Pons (tissue), 1 donor: ENCODE data around the gene DOK6.

Experiments used
- DNase-seq: peaks from one replicate; pipeline ENCODE4 v3.0.0-alpha.2; 2016; ENCODE audit warnings: low spot score

DOK6 gene

DNA sequence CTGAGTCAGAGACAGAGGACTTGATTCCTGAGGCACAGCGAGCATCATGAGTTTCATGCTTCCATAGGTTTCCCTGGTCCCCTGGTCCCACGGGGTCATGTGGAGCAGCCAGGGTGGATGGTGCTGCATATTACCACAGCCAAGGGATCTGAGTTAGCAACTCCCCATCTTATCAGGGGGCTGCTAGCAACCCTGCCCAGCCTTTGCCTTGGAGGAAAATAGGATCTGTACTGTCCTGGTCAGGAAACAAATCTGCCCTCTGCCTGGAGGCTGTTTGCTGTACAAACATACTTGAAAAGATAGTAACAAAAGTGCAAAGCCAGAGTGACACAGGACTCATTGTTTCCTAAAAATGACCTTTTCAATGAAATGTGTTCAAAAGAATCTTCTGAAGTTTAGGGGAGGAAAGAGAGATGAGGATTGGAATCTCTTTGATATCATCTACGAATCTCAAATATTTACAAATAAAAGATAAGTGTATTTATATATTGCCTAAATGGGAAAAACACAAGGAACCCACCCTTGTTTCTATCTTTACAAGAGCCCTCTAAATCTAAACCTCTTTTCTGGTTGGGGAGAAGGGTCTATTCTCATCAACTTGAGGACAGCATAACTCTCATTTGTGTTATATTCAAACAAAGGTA, 352.2 kb downstream of the DOK6 start:
- no peak for DNase-seq

DNA sequence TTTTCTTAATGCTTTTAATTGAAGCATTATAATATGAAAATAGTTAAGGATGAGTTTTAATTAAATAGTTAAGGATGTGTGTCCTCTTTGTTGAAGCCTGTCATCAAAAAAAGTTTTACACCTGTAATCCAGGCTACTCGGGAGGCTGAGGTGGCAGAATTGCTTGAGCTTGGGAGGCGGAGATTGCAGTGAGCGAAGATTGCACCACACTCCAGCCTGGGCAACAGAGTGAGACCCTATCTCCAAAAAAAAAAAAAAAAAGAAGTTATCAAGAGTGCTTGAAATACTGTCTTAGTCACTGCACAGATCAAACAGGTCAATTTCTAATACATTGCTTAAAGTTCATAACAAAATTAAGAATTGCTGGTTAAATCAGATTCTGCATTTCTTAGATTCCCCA, 353.4 kb downstream of the DOK6 start:
- no peak for DNase-seq

DNA sequence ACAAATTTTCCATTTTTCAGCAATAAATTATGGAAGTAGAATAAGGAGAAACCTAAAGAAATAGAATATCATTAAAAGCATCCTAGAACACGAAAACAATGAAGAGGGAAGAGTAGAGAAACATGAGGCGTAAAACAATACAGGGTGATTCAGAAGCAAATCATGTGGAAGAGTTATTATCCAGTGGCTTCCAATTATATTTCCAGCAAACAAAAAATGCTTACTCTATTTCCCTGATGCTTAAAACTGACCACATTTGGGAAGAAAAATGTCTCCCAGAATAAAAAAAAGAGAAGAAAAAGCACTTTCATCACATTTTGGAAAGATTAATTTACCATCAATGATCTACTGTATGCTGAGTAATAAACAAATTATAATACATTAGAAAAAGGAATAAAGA, 354.4 kb downstream of the DOK6 start:
- no peak for DNase-seq

DNA sequence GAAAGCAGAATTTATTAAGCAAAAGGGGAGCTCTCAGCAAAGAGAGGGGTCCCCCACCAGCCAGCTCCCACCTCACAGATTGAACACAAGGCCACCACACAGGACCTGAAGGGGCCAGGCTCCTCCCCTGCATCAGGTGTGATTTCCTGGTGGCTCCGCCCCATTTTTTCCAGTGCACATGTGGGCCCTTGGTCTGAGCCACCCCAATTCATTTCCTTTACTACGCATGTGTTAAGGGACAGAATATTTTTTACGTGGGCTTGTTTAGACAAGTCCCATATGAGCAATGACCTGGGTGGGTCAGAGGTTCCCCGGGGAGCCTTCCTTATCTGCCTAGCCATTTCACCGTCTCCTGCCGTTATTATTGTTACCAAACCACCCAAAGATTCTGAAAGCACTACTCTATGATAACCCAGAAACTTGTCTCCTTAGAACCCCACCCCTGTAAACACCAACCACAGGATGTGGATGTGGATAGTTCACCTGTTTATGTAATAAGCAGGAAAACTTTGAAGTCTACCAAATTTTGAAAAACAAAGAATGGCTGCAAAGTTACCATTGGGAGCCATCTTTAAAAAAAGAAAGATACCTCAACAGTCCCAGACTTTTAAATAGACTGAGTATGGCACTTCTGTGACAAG, 355.3 kb downstream of the DOK6 start:
- DNase-seq, result no peak

DNA sequence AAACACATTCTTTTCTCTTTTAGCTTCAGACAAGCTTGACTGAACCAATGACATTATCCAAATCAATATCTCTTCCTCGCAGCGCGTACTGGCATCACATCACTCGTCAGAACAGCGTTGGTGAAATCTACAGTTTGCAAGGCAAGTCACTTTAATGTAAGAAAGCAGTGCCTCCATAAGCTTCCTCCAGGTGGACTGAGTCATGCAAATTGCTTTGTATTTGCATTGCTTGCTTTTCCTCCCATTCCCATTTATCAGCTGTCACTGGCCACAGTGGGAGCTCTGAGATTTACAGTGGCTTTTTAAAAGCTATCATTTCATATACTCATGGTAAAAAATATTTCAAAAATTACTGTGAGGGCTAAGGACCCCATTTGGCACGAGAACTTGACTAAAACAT, 357.0 kb downstream of the DOK6 start:
- DNase-seq, result peak; percentile 17

DNA sequence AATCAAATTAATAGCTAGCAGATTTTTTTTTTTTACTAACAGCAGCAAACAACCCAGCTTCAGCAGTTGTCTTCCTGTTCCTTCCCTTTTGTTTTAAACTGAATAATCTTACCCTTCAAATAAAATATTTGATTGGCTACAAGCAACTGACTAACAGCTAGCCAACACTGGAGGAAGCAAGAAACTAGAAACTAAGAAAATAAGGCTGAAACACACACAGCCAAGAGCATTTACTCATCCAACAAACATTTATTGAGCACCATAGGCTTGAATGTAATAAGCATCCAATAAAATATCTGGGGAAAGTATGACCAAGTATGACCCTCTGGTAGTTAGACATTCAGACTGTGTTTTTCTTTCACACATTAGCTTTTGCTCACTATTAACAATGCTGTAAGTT, 357.8 kb downstream of the DOK6 start:
- DNase-seq, result no peak

DNA sequence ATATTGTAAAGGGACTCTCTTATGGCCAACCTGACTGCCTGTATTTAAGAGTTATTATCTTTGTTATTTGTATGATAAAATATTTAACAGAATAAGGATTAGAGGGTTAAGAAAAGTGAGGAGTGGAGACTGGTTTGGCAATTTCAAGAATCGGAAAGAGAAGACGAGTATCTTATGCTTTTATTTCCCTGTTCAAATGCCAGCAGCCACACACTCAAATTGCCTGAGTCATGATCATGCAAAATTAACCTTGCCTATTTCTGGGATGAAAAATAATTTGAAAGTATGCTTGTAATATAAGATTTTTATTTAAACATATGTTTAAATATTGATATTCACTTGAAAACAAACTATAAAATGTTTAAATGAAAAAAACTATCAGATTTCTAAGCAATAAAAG, 358.4 kb downstream of the DOK6 start:
- DNase-seq, result no peak

DNA sequence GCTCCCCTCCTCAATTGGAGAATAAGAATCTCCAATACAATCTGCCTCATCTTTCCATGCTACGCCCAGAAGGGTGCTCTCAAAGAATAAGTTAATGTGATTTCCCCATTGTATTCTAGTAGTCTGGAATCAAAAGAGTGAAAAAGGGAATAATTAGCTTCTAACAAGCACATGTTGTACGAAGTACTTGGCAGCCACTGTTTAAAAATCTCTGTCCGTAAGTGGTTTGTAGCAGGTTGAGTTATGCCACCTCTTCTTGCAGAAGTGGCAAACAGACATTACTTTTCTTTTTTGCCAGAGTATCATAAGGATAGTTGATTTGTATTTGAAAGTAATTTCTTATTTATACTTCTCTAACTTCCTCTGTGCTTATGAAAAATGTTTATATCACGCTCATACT, 362.3 kb downstream of the DOK6 start:
- DNase-seq, result no peak

DNA sequence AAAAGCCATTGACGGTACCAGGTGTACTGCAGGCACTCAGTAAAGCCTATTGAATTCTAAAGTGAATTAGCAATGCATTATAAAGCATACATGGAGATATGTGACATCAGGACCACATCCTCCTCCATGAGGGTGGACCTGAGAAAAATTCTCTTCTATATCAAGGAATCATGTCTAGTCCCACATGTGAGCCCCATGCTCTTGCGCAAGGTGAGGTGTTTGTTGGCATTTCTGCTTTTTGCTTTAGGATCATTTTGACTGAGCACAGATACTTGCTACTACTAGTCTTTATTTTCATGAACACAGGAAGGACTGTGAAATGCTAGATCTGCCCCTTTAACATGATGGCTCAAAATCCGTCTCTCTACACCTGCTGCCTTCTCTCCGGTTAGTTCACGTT, 363.1 kb downstream of the DOK6 start:
- no peak for DNase-seq

DNA sequence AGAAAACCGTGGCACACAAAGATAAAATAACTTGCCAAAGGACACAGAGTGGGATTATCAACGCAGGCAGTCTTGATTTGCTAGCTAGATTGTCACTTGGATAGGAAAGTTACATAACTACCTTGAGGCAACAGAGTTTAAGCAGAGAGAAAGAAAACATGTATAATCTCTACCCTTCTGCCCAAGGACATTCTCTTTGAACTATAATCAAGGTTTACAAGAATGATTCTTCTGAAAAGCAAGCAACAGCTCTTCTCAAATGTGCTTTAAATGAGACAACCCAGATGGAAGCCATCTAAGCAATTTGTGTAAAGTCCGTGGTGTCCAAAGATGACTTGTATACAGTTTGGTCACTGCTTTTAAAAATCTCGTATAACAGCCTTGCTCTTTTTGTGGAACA, 369.6 kb downstream of the DOK6 start:
- no peak for DNase-seq

DNA sequence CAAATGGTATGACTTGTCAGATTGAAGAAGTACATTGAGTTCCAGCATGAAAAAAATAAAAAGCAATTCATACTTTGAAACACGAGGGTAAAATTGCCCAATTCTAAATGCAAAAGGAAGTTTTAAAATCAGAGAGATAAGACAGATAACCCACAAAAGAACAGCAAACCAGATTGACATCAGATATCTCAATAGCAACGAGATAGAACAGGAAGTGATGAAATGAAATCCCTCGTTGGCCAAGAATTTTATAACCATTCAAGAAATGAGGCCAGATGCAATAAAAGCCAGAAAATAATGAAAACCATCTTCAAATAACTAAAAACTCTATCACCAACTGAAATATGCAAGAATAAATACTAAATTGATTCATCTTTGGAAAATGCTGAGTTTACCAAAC, 374.1 kb downstream of the DOK6 start:
- DNase-seq, result no peak

DNA sequence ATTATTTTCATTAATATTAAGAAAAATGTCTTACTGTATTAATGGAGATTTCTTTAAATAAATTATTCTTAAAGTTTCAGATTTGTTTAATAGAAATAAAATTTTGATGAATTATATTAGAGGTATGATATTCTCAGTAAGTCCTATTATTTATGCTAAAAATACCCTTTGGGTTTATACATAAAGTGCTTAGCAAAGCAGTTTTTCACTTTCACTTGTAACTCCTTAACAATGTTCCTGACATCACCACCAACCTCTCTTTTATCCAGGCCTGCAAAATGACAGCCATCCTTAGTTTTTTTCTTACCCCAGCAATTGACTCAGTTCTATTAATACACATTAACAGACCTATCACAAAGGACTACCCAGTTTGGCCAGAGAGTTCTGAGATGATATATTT, 376.6 kb downstream of the DOK6 start:
- no peak for DNase-seq

DNA sequence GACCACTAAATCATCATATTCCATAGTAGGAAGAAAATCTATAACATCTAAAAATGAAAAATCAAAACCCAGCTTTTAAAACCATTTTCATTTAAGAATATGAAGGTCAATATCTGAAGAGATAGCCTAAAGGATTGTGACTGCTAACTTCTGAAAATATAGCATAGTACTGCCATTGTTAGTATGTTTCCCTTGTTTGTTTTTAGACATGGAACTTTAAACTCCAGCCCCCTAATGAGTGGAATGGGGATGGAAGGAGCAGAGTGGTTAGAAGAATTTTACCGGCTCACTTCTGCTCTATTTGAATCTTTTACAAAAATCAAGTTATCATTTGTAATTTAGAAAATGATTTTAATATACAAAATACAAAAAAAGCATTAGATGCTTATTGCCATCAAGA, 378.0 kb downstream of the DOK6 start:
- DNase-seq, result no peak

DNA sequence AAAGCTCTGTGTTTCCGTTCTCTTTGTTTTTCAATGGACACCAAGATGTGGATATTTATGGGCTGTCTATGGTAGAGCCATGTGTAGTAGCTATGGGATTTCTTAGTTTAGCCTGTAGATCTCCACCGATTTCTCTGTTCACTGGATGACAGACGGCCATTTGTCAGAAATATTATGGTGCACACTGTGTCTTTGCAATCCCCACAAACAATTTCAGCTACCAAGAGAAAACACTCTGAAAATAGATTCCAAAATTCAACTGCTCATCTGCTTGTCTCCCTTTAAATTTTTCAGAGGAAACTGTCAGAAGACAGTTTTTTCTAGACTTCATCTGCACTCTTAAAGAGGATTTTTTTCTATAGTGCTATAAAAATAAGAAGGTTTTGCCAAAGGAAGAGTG, 380.2 kb downstream of the DOK6 start:
- DNase-seq, result no peak

DNA sequence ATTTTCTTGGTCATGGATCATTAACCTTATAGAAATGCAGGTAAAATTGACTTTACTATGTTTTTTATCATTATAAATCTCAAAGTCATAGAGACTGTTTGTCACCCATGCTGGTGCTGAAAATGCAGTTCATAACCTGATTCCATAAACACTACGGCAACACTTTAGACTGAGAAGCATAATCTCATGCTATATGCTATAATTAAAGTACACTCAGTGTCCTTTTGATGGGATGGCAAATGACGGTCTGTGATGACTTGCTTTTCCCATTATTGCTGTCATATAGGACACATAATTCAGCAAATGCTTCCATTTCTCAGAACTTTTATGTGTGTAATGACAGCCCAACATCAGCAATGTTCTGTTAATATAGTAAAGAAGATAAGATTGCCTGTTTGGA, 384.1 kb downstream of the DOK6 start:
- DNase-seq, result no peak

DNA sequence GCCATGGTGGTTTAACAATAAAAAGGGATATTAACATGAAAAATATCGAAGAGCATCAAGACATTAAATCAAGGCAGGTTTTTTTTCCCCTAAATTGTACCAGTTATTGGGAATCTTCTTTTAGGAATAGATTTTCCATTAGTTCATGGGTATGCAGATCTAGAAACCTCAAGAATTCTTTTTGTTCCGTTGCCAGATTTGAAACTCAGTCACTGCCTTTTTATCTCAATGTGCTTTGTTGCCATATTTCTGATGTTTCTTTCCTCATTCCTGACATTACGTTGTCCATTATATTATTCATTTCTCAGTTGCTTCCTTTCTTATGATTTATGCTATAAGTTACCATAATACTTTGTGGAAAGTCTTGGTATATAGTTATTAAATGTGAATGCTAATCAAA, 384.8 kb downstream of the DOK6 start:
- no peak for DNase-seq

DNA sequence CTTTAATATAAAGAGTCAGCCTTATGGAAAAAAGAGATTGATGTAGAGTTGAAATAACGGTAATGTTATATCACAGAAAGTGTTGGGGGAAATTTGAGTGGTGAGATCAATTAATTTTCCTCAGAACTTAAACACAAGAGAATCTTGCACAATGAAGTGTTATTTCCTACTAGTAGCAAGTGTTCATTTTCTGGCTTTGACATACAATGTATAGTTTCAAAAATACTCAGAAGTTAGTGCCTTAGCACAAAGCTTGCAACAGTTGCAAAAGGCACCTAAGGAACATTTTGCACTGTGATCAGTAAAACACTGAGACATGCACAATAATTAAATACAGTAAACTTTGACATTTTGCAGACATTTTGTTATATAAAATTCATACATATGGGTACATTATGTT, 385.7 kb downstream of the DOK6 start:
- DNase-seq, result no peak

DNA sequence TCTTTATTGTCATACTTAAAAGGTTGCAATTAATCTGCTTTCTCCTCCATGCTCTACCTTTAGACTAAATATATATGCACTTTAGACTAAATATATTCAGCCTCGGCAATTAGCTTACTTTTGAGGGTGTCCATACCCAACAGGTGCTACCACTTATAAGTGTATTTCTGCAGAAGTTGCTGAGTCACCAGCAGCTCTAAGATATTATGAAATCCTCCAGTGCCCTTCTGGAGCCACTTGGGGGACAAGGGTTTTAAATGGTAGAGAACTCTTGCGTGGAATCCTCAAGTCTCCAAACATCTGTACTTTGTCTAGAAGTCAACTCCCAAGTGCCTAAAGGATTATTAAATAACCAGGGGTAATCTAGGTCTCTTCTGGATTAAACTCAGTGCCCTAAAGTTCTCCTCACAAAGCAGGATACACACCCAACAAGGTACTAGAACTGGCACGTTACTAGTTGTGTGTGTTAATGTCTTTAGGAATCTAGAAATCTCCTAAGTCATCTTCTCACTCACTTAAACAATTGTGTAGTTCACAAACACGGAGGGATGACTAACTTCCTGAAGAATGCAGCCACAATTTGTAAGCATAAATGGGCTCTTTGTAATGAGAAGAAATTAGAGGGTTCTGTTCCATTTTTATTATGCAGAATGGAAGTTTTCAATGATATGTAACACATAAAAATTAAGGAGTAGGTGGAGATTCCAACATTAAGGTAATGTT, 387.3 kb downstream of the DOK6 start:
- no peak for DNase-seq

DNA sequence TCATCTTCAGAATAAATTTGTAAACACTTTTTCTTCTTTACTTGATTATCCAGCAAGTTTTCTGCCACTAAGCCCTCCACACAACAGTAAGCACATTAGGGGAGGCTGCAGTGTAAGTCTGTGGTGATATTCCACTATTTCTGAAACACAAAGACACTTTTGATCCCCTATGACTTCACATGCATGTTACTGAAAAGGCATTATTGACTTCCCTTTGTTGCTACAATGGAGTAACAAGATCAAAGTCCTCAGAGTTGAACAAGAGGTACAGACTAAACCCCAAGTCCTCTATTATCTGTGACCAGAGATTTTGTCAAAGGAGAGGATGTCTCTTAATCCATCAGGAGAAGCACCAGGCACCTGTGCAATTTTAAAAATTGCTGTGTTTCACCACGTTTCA, 389.1 kb downstream of the DOK6 start:
- DNase-seq, result peak; percentile 8

DNA sequence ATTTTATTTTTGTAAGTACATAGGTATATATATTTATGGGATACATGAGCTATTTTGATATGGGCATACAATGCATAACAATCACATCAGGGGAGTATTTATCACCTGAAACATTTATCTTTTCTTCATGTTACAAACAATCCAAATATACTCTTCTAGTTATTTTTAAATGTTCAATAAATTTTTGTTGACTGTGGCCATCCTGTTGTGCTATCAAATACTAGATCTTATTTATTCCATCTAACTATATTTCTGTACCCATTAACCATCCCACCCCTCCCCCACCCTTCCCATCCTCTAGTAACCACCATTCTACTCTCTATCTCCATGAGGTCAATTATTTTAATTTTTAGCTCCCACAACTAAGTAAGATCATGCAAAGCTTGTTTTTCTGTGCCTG, 390.0 kb downstream of the DOK6 start:
- DNase-seq, result no peak

DNA sequence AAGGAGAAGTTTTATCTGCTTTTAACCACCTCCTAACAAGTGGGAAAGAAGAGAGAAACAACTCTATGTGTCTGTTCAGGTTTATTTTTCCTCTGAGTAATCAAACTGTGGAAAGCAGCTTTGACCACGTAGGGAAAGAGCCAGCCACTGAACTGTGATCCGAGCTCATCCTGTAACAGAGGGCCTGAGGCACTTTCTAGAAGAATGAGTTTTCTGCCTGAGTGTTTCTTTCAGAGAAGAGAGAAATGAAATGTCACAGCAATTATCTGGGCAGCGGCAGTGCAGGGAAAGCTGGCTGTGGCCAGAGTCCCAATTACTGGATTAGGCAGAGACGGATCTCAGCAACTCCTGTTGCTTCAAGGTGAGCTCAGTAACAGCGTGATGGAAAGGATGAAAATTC, 395.1 kb downstream of the DOK6 start:
- no peak for DNase-seq

DNA sequence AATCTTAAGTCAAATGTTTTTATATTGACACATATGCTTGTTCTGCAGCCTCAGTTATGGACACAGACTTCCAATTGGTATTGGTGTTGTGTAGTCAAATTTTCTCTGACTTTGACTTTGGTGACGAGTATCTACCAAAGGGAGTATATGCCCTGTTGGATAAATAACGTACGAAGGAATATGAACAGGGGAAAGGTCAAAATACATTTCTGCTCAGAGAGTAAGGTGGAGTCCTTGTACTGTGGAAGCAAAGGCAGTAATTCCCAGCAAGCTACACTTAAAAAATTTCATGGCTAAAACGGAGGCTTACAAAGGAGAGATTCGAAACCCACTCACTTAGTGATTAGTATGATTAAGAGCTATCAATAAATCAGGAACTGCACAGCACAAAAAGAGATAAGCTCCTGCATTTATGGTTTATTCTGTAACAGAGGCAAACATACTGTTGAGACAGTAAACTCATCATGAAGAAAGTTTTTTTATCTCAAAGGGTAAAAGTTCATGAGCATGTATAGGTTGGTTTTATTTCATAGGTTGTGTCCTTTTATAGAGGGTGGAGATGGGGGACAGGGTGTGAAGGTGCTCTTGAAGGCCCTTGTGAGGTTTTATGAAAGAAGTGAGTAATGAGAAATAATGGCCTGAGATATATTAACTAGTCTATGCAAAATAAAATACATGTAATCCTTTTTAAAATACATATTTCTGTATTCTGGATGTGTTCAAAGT, 404.3 kb downstream of the DOK6 start:
- DNase-seq, result no peak

DNA sequence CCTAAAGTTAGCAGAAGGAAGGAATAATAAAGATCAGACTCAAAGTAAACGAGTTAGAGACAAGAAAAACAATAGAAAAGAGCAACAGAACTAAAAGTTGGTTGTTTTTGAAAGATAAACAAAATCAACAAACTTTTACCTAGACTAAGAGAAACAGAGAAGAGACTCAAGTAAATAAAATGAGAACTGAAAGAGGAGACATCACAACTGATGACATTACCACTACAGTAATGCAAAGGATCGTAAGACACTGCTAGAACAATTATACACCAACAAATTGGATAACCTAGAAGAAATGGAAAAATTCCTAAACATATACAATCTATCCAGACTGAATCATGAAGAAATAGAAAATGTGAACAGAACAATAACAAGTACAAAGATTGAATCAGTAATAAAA, 407.7 kb downstream of the DOK6 start:
- DNase-seq, result no peak
